ENCODE results near the gene HSD17B10.
A peak's percentile ranks its signal among the peaks of the same experiment; 100 is the strongest.

HSD17B10 gene

DNA sequence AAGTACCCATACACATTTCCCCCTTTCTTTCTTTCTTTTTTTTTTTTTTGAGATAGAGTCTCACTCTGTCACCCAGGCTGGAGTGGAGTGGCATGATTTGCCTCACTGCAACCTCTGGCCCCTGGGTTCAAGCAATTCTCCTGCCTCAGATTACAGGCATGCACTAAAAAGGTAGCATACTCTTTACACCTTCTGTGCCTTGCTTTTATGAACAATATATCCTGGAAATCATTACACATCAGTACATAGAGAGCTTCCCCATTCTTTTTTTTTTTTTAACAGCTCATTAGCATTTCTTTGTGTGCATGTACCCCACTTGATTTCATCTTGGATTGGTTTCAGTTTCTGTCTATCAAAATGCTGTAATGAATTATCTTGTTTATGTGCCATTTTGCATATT lies 18.6 kb upstream of the HSD17B10 start:
- Histone ChIP-seq H3K4me3 (ENCODE audit: low read length) (no peak overlapping the region), H3K9ac (ENCODE audit: low read depth, low read length) (no peak overlapping the region)

DNA sequence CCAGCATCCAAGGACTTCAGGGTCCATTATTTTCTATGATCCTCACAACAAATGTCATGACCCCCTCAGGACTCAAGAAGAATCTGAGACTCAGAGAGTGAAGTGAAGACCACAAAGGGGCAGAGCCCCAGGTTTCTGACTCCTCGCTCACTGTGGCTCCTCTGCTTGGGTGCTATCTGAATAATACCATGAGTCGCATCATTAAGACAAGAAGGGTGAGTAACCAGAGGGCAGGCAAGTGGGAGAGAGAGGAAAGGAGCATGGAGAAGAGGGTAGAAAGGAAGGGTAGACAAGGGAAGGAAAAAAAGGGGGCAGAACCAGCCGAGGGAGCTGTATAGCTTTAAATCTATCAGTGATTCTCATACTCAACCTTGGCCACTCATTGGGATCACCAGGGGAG lies 15.5 kb upstream of the HSD17B10 start:
- Histone ChIP-seq H3K4me2 (ENCODE audit: low read length) (no peak overlapping the region), H3K36me3 (ENCODE audit: insufficient read depth, low read length) (no peaks in the 10 kb centered on the region), H3K9me3 (replicated peaks; ENCODE audit: low read length) (no peaks in the 10 kb centered on the region), H3K4me1 (ENCODE audit: control insufficient read depth, insufficient read depth, low read length) (no peaks in the 10 kb centered on the region), H3K27me3 (ENCODE audit: control insufficient read depth, insufficient read depth, low read length) (peaks cover 7% of the 10 kb centered on the region), H3K4me3 (ENCODE audit: low read length) (no peak overlapping the region), H3K9ac (ENCODE audit: low read depth, low read length) (no peak overlapping the region)

More for the DNA sequence above, 18.6 kb upstream of the HSD17B10 start:
- H3K36me3 ChIP-seq (ENCODE audit: insufficient read depth, low read length): no peaks in the 10 kb centered on the region
- H3K27me3 ChIP-seq (ENCODE audit: control insufficient read depth, insufficient read depth, low read length): peaks cover 7% of the 10 kb centered on the region
- no peaks in the 10 kb centered on the region for H3K9me3 ChIP-seq (replicated peaks; ENCODE audit: low read length)
- H3K4me1 ChIP-seq (ENCODE audit: control insufficient read depth, insufficient read depth, low read length): peaks cover 5% of the 10 kb centered on the region
- H3K4me2 ChIP-seq (ENCODE audit: low read length): no peak overlapping the region

DNA sequence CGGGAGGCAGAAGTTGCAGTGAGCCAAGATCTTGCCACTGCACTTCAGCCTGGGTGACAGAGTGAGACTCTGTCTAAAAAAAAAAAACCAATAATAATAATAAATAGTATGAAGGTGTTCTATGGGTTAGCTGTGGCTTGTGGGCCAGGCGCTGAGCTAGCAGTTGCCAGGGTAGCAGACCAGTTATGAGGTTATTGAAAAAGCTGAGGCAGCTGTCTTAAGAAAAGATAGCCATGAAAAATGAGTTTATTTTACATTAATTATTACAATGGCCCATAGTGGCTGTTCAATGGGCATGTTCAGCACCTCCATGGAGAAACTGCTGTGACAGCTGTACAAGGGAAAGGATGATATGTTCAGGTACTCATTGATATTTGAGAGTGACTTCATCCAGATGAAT lies 13.3 kb upstream of the HSD17B10 start:
- H3K4me1 ChIP-seq (ENCODE audit: control insufficient read depth, insufficient read depth, low read length): no peaks in the 10 kb centered on the region
- no peaks in the 10 kb centered on the region for H3K9me3 ChIP-seq (replicated peaks; ENCODE audit: low read length)
- no peaks in the 10 kb centered on the region for H3K36me3 ChIP-seq (ENCODE audit: insufficient read depth, low read length)
- no peak overlapping the region for H3K4me3 ChIP-seq (ENCODE audit: low read length)
- H3K27me3 ChIP-seq (ENCODE audit: control insufficient read depth, insufficient read depth, low read length): peaks cover 5% of the 10 kb centered on the region
- no peak overlapping the region for H3K4me2 ChIP-seq (ENCODE audit: low read length)
- no peak overlapping the region for H3K9ac ChIP-seq (ENCODE audit: low read depth, low read length)

GRCh38 chrX:53445977-53446376 lies 11.8 kb upstream of the HSD17B10 start:
- H3K27me3 ChIP-seq (ENCODE audit: control insufficient read depth, insufficient read depth, low read length): peaks cover 13% of the 10 kb centered on the region
- no peak overlapping the region for H3K4me2 ChIP-seq (ENCODE audit: low read length)
- H3K36me3 ChIP-seq (ENCODE audit: insufficient read depth, low read length): no peaks in the 10 kb centered on the region
- H3K9ac ChIP-seq (ENCODE audit: low read depth, low read length): no peak overlapping the region
- H3K4me3 ChIP-seq (ENCODE audit: low read length): no peak overlapping the region
- H3K4me1 ChIP-seq (ENCODE audit: control insufficient read depth, insufficient read depth, low read length): peaks cover 12% of the 10 kb centered on the region
- H3K9me3 ChIP-seq (replicated peaks; ENCODE audit: low read length): no peaks in the 10 kb centered on the region

DNA sequence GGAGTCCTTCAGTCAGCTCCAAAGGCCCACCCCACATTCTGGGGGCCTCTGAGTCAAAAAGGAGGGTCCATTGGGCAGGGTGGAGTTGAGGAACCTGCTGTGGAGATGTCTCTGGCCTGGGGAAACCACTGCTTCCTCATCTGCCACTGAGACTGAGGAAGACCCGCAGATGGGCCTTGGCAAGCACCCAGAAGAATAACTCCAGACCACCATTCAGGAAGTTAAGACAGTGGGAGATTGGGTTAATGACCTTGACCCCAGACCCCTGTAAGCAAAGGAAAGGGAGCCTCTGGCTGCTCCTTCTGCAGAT lies 8.1 kb upstream of the HSD17B10 start:
- Histone ChIP-seq H3K4me3 (ENCODE audit: low read length) (no peak overlapping the region), H3K4me2 (ENCODE audit: low read length) (peak overlapping the region; percentile 83)

DNA sequence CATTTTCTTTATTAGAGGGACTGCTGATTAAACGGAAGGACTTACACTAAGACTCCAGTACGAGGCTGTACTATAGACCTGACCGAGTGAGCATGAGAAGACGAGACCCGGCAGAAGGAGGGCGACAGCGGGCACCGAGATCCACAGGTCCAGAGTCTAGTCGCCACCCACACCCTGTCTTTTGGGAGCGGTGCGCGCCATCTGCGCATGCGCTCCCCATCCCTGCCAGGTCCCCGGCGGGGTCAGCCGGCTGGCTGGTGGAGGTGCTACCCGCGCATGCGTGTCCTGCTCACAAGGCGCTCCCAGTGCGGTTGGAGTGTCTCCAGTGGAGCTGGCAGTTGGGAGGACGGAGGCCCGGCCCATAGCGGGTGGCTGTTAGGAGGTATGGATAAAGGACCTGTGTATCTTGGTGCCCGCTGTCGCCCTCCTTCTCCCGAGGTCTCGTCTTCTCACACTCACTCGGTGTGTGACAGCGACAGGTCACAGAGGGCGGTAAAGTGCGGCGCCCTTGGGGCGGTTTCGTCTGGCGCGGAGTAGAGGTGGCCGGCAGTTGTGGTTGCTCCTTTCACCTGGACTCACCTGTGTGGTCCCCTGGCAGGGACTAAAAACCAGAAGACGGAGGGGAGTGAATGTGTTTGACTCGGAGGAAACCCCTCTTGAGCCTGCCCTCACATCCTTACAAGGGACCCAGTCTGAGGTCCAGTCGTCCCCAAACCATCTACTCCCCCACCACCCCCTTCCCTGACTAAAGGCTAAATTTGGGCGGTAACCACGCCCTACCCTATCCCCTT lies 7.6 kb upstream of the HSD17B10 start:
- Histone ChIP-seq H3K4me2 (ENCODE audit: low read length) (peak overlapping the region; percentile 83), H3K4me1 (ENCODE audit: control insufficient read depth, insufficient read depth, low read length) (peaks cover 25% of the 10 kb centered on the region), H3K9me3 (replicated peaks; ENCODE audit: low read length) (no peaks in the 10 kb centered on the region), H3K4me3 (ENCODE audit: low read length) (peak overlapping the region; percentile 65), H3K36me3 (ENCODE audit: insufficient read depth, low read length) (no peaks in the 10 kb centered on the region), H3K9ac (ENCODE audit: low read depth, low read length) (peak overlapping the region; percentile 71), H3K27me3 (ENCODE audit: control insufficient read depth, insufficient read depth, low read length) (peaks cover 29% of the 10 kb centered on the region)

More for the DNA sequence above, 8.1 kb upstream of the HSD17B10 start:
- Histone ChIP-seq H3K36me3 (ENCODE audit: insufficient read depth, low read length) (no peaks in the 10 kb centered on the region), H3K4me1 (ENCODE audit: control insufficient read depth, insufficient read depth, low read length) (peaks cover 25% of the 10 kb centered on the region), H3K9ac (ENCODE audit: low read depth, low read length) (no peak overlapping the region), H3K9me3 (replicated peaks; ENCODE audit: low read length) (no peaks in the 10 kb centered on the region), H3K27me3 (ENCODE audit: control insufficient read depth, insufficient read depth, low read length) (peaks cover 26% of the 10 kb centered on the region)

- peak overlapping the region; percentile 71 for H3K9ac ChIP-seq (ENCODE audit: low read depth, low read length)
- peak overlapping the region; percentile 65 for H3K4me3 ChIP-seq (ENCODE audit: low read length)
- H3K4me2 ChIP-seq (ENCODE audit: low read length): peak overlapping the region; percentile 83
- H3K9me3 ChIP-seq (replicated peaks; ENCODE audit: low read length): no peaks in the 10 kb centered on the region
- peaks cover 25% of the 10 kb centered on the region for H3K4me1 ChIP-seq (ENCODE audit: control insufficient read depth, insufficient read depth, low read length)
- no peaks in the 10 kb centered on the region for H3K36me3 ChIP-seq (ENCODE audit: insufficient read depth, low read length)
- H3K27me3 ChIP-seq (ENCODE audit: control insufficient read depth, insufficient read depth, low read length): peaks cover 29% of the 10 kb centered on the region
Observed at GRCh38 chrX:53440621-53441517, 6.7 kb upstream of the HSD17B10 start.

DNA sequence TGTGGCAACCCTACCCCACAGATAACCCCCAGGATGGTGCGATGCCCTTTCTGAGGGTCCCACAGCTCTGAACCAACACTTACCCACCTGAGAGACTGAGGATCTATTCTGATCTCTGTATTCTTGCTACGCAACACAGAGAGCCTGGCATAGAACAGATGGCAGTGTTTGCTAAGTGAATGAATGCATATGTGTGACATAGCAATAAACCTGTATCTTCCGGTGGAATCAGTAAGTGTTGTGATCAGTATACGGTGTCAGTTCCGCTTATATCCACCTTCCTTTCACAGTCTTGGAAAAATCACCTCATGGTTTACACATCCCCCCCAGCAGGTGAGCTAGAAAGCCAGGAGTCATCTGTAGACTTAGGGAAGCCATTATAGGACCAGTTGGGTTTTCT lies 5.9 kb upstream of the HSD17B10 start:
- Histone ChIP-seq H3K4me2 (ENCODE audit: low read length) (peak overlapping the region; percentile 83), H3K9me3 (replicated peaks; ENCODE audit: low read length) (no peaks in the 10 kb centered on the region), H3K36me3 (ENCODE audit: insufficient read depth, low read length) (no peaks in the 10 kb centered on the region), H3K27me3 (ENCODE audit: control insufficient read depth, insufficient read depth, low read length) (peaks cover 29% of the 10 kb centered on the region), H3K4me1 (ENCODE audit: control insufficient read depth, insufficient read depth, low read length) (peaks cover 25% of the 10 kb centered on the region), H3K4me3 (ENCODE audit: low read length) (peak overlapping the region; percentile 65), H3K9ac (ENCODE audit: low read depth, low read length) (peak overlapping the region; percentile 71)

- Histone ChIP-seq H3K36me3 (ENCODE audit: insufficient read depth, low read length) (no peaks in the 10 kb centered on the region), H3K4me1 (ENCODE audit: control insufficient read depth, insufficient read depth, low read length) (peaks cover 25% of the 10 kb centered on the region), H3K27me3 (ENCODE audit: control insufficient read depth, insufficient read depth, low read length) (peaks cover 29% of the 10 kb centered on the region), H3K4me2 (ENCODE audit: low read length) (no peak overlapping the region), H3K4me3 (ENCODE audit: low read length) (no peak overlapping the region), H3K9ac (ENCODE audit: low read depth, low read length) (no peak overlapping the region), H3K9me3 (replicated peaks; ENCODE audit: low read length) (no peaks in the 10 kb centered on the region)
Observed at GRCh38 chrX:53438832-53439230, 4.7 kb upstream of the HSD17B10 start.

DNA sequence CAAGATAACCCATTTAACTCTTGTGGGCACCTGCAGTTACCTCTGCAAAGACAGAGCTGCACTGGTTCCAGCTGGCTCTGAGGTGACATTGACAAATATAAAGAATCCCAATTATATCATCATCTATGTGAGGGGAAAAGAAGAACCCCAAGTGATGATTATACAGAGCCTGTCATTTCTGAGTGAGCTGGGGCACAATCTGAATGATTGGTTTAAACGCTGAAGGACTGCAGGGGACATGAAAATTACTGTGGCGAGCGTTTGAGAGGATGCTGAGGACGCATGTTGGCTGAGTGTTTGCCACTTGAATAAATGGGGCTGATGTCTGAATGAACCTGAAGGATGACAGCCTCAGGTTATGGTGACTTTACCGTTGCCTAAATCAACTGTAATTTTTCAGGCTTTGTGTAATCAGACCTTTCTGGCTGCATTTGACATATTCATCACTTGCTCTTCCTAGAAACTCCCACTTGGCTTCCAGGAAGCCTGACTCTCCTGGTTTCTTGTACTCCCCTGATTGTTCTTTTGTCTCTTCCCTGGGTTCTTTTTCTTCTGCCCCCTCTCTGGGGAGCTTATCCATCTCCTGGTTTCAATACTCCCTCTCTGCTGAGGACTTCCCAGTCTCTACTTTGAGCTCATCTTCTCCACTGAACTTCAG lies 4.1 kb upstream of the HSD17B10 start:
- H3K27me3 ChIP-seq (ENCODE audit: control insufficient read depth, insufficient read depth, low read length): peaks cover 31% of the 10 kb centered on the region
- no peak overlapping the region for H3K9ac ChIP-seq (ENCODE audit: low read depth, low read length)
- no peaks in the 10 kb centered on the region for H3K9me3 ChIP-seq (replicated peaks; ENCODE audit: low read length)
- no peak overlapping the region for H3K4me2 ChIP-seq (ENCODE audit: low read length)
- H3K36me3 ChIP-seq (ENCODE audit: insufficient read depth, low read length): no peaks in the 10 kb centered on the region
- H3K4me1 ChIP-seq (ENCODE audit: control insufficient read depth, insufficient read depth, low read length): peaks cover 28% of the 10 kb centered on the region
- H3K4me3 ChIP-seq (ENCODE audit: low read length): no peak overlapping the region

GRCh38 chrX:53437206-53437605 lies 3.0 kb upstream of the HSD17B10 start:
- Histone ChIP-seq H3K4me1 (ENCODE audit: control insufficient read depth, insufficient read depth, low read length) (peaks cover 29% of the 10 kb centered on the region), H3K36me3 (ENCODE audit: insufficient read depth, low read length) (no peaks in the 10 kb centered on the region), H3K27me3 (ENCODE audit: control insufficient read depth, insufficient read depth, low read length) (peaks cover 33% of the 10 kb centered on the region), H3K4me3 (ENCODE audit: low read length) (no peak overlapping the region), H3K4me2 (ENCODE audit: low read length) (no peak overlapping the region), H3K9ac (ENCODE audit: low read depth, low read length) (no peak overlapping the region), H3K9me3 (replicated peaks; ENCODE audit: low read length) (no peaks in the 10 kb centered on the region)

Data from skeletal muscle satellite cell (primary cell).